SK-N-SH treated with all-trans-retinoic acid at 6 μM for 48 hours (cell line): ENCODE measurements around the gene LSMEM2.

Source experiments
- ARNTL ChIP-seq: fragments of 450-650 bp; formaldehyde crosslinking; IDR thresholded peaks from 2 replicates; pipeline ENCODE4 v1.5.0; 2020; ENCODE audit warnings: low read depth, mild to moderate bottlenecking, moderate library complexity, borderline replicate concordance
- BACH2 ChIP-seq: fragments of 250-450 bp; sonication (Bioruptor Pico); IDR thresholded peaks from 2 replicates; pipeline ENCODE4 v1.9.0; 2021; ENCODE audit warnings: mild to moderate bottlenecking, borderline replicate concordance
- CREB5 ChIP-seq: fragments of 250-450 bp; sonication (Bioruptor Pico); IDR thresholded peaks from 2 replicates; pipeline ENCODE4 v1.5.1; 2020; ENCODE audit warnings: low read depth, mild to moderate bottlenecking, moderate library complexity
- GLIS3 ChIP-seq: fragments of 250-450 bp; sonication (Bioruptor Pico); IDR thresholded peaks from 2 replicates; pipeline ENCODE4 v1.5.0; 2020; ENCODE audit warnings: mild to moderate bottlenecking, moderate library complexity
- OSR1 ChIP-seq: fragments of 250-450 bp; sonication (Bioruptor Pico); IDR thresholded peaks from 2 replicates; pipeline ENCODE4 v1.8.0; 2022; ENCODE audit warnings: moderate library complexity, mild to moderate bottlenecking, inconsistent platforms
- PATZ1 ChIP-seq: fragments of 250-450 bp; sonication (Bioruptor Pico); IDR thresholded peaks from 2 replicates; pipeline ENCODE4 v1.8.0; 2020; ENCODE audit warnings: mild to moderate bottlenecking, moderate library complexity, borderline replicate concordance
- RARB ChIP-seq: fragments of 250-450 bp; sonication (Bioruptor Pico); IDR thresholded peaks from 2 replicates; pipeline ENCODE4 v1.8.0; 2021; ENCODE audit warnings: mild to moderate bottlenecking, moderate library complexity
- SNAI2 ChIP-seq: fragments of 250-450 bp; sonication (Bioruptor Pico); IDR thresholded peaks from 2 replicates; pipeline ENCODE4 v1.5.0; 2020; ENCODE audit warnings: mild to moderate bottlenecking, moderate library complexity
- TCF4 ChIP-seq: fragments of 250-450 bp; sonication (Bioruptor Pico); IDR thresholded peaks from 2 replicates; pipeline ENCODE4 v1.8.0; 2021; ENCODE audit warnings: mild to moderate bottlenecking, moderate library complexity, borderline replicate concordance
- TSHZ2 ChIP-seq: fragments of 250-450 bp; sonication (Bioruptor Pico); IDR thresholded peaks from 2 replicates; pipeline ENCODE4 v1.5.0; 2020; ENCODE audit warnings: mild to moderate bottlenecking, moderate library complexity
- ZFP30 ChIP-seq: fragments of 450-650 bp; formaldehyde crosslinking; IDR thresholded peaks from 2 replicates; pipeline ENCODE4 v1.5.0; 2022; ENCODE audit warnings: mild to moderate bottlenecking, moderate library complexity
- ZNF8 ChIP-seq: fragments of 450-650 bp; formaldehyde crosslinking; IDR thresholded peaks from 2 replicates; pipeline ENCODE4 v1.5.0; 2020; ENCODE audit warnings: mild to moderate bottlenecking, moderate library complexity

- TF ChIP-seq SNAI2 (CRISPR knock-in tag), result no peak
- TF ChIP-seq ARNTL (CRISPR knock-in tag), result no peak
- TF ChIP-seq RARB (CRISPR knock-in tag), result no peak
- TF ChIP-seq ZFP30 (CRISPR knock-in tag), result no peak
- no peak for TF ChIP-seq BACH2 (CRISPR knock-in tag)
- no peak for TF ChIP-seq GLIS3 (CRISPR knock-in tag)
- no peak for TF ChIP-seq ZNF8
- TF ChIP-seq TCF4 (CRISPR knock-in tag), result no peak
- no peak for TF ChIP-seq TSHZ2 (CRISPR knock-in tag)
- no peak for TF ChIP-seq PATZ1 (CRISPR knock-in tag)
- TF ChIP-seq CREB5, result no peak
- no peak for TF ChIP-seq OSR1 (CRISPR knock-in tag)
Observed at GRCh38 chr3:50260942-50261441, 17.9 kb upstream of the LSMEM2 start.
